Thyroid gland (tissue), 4 donors: ENCODE results near the gene BEND6.

Experiments
- CTCF ChIP-seq, 6 experiments: fragments of 200-600 bp in 3 of 6; fragments of 450-650 bp in 3 of 6; sonication (generic) in 3 of 6; IDR thresholded peaks; one replicate each; pipeline ENCODE4 v1.5.1; 2016 to 2019; ENCODE audit warnings: antibody characterized with exemption in 6 of 6, mild to moderate bottlenecking in 2 of 6, inconsistent platforms in 1 of 6, moderate library complexity in 1 of 6
- POLR2A ChIP-seq, 2 donors: fragments of 450-650 bp; IDR thresholded peaks; one replicate each; pipeline ENCODE4 v1.6.1; 2017; ENCODE audit warnings: antibody characterized with exemption in 2 of 2, mild to moderate bottlenecking in 2 of 2, moderate library complexity in 1 of 2

GRCh38 chr6:56951049-56951831, 3.7 kb upstream of the BEND6 start:
- TF ChIP-seq POLR2A (IDR thresholded peaks at IDR 0.05) (no peak), CTCF (IDR thresholded peaks at IDR 0.05) (no peak)
